T-helper 2 cell (primary cell): ENCODE measurements around the gene RASSF5.

Experiments used
- DNase-seq, 5 experiments: peaks; one replicate each; pipeline versions ENCODE4 v3.0.0 to v3.0.0-alpha.2; 2012 to 2022

Gene RASSF5

DNA sequence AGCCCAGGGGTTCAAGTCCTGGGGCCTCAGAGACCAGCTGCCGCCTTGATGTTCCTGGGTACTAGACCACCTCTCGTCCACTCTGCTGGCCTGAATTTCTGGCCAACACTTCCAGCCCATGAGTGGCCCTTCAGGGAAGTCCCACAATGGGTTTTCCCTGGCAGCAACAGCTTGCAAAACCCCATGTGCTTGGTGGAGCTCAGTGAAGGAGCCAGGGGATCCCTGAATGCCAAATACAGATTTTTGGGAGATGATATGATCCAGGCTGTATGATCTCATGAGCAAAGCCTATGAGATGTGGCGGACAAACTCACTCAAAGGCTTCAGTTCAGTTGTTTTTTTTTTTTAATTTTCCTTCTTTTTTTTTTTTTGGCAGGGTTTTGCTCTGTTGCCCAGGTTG, 9.6 kb upstream of the RASSF5 start:
- DNase-seq = no peak

DNA sequence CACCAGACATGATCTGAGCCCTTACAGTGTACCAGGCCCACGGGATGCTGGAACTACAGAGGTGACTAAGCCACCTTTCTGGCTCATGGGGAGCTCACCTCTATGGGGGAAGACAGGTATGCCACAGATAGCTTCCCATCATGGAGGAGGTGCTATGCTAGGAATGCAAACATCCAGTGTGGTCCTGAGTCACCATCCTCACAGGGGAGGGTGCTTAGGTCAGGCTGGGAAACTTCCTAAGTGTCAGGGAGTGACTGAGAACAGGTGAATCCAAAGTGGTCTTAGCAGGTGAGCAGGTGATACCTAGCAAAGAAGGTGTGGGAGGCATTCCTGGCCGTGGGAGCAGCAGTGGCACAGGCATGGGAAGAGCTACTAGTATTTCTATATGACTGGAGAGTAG, 8.6 kb upstream of the RASSF5 start:
- DNase-seq = no peak

DNA sequence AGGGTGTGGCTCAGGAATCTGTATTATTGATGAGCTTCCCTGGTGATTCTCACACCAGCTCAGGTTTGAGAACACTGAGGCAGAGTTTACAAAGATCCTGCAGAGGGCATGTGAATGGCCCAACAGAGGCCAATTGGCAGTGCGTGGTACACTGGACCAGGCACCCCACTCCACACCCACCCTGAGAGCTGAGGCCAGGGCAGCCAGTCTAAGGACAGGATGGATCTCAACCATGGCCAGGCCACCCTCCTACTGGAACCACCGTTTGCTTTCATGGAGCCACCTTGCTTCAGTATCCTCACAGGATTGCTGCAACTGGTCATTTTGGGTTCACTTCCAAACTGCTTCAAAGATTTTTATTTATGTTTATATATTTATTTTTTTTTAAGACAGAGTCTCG, 7.3 kb upstream of the RASSF5 start:
- DNase-seq = no peak

DNA sequence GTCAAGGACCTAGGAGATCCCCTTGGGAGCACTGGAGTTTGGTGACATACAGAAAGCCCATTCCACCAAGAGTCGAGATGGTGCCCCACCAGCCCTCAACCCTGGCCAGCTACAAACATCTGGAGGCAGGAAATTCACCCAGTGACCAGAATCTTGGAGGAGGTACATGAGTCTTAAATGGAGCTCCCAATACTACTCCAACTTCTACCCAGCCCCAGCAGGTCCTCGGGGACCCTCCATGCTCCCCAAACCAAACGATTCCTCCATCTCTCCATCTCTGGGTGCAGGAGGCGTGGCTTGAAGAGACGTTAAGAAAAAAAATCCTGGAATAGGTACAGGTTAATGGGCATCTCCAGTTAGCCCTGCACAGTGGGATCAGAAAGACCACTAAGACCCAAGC, 5.5 kb upstream of the RASSF5 start:
- no peak for DNase-seq

DNA sequence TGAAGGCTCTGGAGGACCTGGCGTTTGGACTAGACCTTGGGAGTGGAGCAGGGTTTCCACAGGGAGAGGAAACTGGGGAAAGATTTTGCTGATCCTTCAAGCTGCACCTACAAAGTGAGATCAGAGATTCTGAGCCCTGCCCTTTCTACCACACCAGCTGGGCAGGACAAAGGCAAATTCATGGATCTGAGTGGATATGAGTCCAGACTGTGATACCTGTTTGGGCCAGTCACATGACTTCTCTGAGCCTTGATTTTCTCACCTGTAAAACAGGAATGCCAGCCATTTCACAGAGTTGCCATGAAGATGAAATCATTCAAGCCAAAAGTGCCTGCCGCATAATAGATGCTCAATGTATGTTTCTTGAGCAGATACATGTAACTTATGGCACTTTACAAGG, 4.9 kb upstream of the RASSF5 start:
- DNase-seq = no peak

DNA sequence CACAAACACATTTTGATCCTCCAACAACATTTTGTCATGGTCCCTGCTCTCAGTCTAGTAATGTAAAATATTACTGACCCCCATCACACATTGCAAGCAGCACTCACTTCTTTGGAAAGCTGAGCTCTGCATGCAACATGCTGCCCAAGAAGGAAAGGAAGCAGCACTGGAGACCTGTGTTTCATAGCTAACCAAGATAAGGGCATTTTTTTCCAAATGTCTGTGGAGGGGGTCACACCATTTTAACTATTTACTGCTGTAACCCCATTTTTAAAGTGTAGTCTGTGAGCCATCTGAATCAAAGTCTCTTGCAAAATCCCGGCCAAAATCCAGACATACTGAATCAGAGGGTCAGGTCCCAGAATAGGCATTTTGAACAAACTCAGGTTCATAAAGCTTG, 4.5 kb upstream of the RASSF5 start:
- no peak for DNase-seq

DNA sequence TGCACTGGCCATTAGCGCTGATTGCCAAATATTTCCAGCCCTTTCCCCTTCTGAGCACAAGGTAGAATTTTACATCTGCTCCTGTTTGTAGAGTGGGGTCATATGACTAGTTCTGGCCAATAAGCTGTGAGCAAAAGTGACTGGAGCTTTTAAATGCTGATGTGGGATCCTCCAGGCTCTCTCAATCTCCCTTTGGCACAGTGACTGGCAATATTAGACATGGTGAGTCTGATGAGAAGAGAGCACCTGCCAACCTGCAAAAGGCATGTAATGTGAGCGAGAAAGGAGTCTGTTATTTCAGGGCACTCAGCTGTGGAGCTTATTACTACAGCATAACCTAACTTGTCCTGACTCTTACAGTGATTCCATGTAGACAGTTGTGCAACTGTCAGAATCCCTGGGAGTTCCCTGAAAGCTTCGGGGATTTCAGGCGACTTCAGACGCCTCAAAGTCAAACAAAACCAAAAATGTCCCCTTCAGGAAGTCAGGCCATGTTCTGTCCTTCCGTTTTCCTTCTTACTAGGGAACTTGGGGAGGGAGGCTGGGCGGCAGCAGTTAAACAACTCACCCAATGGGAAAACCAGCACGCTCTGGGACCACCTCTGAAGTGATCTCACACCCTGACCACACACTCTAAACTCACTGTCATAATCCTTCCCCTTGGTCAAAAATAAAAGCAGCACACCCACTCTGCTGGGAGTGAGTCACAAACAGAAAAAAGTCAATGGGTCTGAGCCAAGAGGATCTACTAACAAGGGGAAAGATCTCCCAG, 3.6 kb upstream of the RASSF5 start:
- DNase-seq = peak in 3 of 5 experiments; percentile 17 to 22 (median 18)

DNA sequence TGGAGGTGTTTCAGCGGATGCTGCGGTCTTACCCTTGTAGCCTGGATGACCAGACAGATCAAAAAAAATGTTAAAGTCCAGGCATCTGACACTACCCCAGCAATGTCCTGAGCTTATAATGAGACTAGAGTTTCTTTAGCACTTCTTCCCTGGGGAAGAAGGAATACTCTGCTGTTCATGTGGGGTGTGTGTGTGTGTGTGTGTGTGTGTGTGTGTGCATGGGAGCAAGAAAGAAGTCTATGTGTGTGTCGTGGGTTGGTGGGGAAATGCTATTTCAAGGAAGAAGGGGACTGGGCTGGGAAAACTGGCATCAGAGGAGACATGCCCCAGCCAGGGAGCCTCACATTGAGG, 3.0 kb upstream of the RASSF5 start:
- no peak for DNase-seq

DNA sequence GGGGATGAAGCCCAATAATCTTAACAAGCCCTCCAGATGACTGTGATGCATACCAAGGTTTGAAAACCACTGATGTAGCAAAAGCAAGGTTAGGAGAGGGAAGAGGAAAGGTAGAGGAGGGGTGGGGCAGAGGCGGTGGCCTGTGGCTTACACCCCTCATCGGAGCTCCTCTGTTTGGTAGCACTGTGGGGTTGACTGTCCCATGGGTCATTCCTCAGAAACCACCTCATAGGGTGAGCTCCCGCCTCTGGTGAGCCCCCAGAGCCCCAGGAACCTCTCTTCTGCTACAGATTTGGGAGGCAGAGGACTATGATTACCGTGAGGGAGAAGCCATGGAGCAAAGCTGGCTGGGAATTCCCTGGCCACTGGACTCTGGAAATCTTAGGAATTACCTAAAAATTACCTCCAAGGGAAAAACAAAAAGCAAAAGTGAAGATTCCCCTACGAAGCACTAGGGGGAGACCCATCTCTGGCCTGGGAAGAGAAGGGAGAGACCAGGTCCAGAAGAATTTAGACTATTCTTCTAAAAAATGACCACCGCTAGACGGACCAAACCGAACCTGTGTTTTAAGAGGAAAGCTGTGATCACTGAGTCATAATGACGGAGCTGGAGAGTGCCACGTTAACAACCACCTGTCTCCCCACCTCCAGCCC, 1.5 kb upstream of the RASSF5 start:
- DNase-seq = no peak

DNA sequence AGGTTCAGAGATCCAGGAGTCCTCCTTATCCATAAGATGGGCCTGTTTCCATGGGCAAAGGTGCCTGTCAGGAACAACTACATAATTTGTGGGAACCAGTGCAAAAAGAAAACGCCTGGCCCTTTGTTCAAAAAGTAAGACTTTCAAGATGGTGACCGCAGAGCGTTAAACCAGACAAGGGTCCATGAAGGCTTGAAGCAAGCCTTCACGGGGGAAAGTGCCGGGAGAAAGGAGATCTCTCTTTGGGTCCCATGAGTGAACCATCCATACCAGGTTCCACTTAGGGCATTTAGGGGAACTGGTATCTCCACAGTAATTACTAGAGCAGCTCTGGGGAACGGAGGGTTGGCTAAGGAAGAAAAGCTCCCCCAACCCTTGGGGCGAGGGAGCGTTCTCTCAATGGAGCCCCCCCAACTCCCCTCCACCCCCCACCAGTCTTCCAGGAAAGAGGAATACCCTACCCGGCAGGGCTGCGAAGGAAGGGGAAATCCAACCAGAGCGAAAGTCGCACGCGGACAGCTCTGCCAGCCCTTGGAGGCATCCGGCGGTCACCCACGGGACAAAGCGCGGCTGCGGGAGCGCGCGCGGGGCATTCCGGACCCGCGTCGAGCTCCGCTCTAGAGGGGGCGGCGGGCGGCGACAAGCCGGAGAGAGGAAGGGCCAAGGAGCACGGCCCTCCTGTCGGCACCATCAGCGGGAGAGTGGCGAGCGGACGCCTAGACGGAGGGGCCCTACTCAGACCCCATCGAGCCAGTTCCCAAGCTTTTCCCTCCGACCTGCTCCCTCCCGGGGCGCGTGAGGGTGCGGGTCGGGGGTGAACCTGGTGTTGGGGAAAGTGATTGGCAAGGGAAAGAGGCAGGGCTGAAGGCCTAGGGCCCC, 687 bp upstream of the RASSF5 start:
- DNase-seq = peak in 1 of 5 experiments; percentile 11

DNA sequence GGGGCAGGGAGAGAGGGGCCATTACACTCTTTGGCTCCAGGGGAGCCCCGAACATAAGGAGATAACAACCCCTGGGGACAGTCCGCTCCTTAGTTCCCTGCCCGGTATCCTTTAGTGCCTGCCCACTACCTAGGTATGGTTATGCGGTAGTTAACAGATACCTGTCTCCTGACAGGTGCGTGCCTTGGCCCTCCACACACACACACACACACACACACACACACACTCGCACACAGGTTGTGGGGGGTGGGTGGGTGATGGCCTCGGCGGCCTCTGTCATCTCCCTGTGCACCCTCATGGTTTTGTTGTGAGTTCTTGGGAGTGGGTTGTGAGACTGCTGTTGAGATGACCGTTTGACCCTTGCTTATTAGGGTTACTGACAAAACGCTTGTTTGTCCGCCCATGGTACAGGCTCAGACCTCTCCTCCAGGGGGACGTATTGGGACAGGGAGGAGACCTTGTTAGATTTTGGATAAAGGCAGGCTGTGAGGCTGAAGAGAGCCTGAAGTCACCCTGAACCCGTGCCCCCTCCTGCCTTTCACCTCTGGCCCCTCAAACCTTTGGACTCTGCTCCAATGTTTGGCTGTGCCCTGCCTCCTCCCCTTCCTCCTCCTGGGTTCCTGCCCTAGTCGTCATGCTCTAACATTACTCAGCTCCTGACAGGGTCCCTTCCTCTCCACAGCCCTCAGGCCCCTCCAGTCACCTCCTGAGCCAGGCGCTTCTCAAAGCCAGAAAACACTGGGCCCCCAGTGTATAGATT, 979 bp downstream of the RASSF5 start:
- DNase-seq = no peak

DNA sequence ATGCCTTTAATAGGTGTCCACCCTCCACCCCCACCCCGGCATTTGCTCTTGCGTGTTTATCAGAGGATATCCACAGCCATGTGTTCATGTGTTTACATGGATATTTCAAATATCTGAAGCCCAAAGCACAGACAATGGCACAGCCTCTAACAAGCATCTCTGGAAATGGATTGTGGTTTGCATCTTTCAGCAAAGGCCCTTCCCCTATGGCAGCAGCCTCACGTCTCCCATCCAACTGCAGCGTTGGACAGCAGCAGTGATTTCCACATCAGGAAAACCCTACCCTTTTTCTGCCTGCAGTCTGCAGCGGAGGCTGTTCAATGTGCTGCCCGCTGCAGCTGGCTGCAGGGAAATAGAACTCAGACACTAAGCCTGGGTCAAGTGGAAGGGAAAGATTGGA, 1.6 kb downstream of the RASSF5 start:
- no peak for DNase-seq

DNA sequence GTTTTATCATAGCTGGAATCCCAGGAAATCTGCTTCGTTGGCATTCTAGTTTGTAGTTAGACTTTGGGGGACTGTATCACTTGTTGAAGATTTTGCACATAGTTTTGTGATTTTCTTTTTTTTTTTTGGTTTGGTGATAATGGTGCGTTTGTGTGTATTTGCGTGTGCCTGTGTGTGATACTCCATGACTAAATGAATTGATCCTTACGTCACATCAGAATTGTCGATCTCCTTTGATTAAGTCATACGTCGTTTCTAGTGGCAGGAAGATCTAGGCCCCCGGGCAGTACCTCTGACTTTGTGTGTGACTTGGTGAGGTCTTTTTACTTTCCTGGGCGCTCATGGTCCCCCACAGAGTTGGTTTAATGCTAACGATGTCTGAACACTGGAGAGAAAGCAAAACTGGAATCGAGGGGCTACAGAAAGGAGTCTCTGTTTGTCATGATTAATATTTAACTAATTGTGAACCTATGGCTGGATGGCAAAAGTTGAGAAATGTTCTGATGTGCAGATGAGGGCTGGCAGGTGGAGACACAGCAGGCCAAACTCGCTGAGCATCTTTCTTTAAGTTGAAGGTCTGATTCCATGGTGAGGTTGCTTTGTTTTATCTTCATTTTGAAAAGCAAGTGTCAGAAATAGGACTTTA, 2.4 kb downstream of the RASSF5 start:
- no peak for DNase-seq

DNA sequence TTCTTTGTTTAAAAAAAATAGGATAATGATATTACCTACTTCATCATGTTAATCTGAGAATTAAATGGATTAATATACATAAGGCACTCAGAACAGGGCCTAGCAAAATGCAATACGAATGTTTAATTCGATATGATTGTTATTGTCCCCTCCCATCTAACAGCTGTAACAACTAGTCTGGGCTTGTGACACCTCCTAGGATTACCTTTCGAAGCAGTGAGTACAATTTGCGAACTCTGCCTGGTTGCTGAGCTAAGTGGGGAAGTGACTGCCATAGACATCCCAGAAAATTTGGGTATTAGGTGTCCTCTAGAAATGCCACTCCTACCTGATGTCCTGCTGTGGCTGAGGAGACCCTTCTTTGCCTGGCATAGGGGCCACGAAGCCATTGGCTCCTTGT, 3.0 kb downstream of the RASSF5 start:
- no peak for DNase-seq

DNA sequence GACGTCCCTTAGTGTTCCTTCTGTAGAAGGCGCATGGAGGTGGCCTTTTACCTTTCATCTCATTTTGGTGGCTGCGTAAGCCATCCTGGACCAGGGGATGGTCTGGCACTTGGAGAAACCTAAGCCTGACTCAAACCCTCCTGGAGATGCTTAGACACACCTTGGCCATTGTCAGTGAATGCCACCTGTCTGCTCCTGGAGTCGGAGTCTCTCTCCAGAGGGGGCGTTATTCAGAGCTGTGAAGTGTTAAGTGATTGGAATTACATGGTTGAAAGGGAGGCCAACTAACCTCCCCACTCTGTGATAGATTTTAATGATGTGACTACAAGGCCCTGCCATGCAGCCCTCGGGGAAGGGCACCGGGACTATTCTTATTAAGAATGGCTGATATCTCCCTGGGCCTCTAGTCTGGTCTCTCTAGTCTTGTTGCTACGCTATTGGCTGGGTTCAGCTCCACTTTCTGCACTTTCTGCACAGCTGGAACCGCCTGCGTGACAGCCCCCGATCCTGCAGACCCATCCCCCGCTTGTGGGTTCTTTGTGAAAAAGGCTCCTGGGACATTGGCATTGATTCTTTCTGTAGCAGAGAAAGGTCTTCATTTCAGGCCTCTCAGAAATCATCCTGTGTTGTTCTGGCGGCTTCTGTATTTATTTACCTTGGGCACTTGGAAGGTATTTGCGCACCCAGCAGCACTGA, 4.2 kb downstream of the RASSF5 start:
- no peak for DNase-seq

DNA sequence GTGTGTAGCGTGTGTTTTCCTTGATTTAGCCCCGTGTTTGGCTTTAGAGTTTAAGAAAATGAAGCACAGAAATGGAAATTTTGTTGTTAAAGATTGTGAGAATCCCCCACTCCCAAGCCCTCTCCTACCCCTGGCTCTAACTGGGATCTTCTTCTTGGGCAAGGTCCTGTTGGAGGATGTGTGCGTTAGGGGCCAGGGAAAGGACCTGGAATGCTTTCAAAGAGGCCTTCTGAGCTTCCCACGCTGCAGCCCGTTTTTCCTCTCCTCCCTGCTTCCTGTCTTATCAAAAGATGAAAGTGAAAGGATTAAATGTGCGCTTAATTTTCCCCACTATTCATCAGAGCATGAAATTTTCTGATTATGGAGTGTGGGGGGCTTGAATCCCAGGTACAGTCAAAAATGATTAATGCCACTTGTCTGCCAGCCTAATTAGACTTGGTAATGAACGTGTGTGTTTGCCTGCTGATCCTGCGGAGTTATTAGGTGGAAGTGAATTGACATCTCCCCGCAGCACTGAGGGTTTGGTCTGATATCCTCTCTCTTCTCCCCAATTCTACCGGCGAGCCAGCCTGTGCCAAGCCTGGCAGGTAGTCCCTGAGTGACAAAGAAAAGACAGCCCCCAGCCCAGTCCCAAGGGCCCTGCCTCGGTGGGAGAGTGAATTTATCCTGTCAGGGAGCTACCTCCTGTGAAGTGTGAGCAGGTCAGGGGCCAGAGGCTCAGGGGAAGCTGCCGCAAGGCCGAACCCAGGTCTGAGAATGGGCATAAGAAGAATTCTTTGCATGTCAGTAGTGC, 4.9 kb downstream of the RASSF5 start:
- DNase-seq = no peak

DNA sequence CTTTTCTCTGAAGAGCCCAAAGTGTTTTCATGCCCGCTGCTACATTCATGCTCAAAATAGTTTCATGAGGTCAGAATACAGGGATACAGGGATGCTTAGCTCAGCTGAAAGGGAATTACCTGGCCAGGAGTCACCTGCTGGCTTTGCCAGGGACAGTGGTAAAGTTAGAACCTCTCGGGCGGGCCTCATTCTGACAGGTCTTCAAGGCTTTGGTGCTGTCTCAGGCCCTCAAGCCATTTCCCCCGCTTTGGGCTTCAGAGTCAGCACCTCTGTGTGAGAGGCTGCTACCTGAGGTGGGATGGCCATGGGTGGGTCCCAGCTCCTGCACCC, 5.5 kb downstream of the RASSF5 start:
- no peak for DNase-seq

DNA sequence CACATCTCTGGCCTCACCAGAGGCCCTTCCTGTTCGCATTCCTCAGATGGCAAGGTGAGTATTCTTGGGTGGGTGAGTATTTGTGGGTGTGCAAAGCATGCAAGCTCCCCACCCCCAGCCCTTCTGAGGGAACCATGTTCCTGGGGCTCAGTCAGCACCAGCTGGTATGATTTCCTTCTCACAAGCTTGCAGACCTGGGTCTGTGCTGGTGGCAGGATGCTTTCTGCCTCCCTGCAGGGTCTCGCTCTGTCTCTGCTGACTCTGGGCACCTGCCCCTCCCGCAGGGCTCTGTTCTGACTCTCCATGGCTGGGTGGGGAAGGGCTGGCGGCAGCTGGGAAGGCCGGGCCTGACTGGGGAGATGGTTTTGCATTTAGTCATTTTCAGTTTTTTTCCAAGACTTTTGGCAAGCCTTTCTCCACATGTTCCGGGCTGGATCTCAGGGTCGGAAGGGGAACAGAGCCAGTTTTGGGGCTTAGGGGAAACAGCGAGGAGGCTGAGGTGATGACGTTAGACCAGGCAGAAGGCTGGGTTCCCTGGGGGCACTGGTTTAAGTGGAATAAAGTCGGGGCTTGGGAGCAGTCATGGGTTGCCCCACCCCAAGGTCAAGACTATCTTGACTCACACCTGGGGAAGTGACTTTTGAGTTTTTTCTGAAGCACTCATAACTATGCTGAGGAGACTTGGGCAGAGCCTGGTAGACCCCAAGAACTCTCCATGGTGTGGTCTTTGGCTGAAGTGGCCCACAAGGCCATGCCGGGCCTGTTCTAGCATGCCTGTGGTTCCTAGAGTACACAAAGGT, 6.2 kb downstream of the RASSF5 start:
- no peak for DNase-seq

DNA sequence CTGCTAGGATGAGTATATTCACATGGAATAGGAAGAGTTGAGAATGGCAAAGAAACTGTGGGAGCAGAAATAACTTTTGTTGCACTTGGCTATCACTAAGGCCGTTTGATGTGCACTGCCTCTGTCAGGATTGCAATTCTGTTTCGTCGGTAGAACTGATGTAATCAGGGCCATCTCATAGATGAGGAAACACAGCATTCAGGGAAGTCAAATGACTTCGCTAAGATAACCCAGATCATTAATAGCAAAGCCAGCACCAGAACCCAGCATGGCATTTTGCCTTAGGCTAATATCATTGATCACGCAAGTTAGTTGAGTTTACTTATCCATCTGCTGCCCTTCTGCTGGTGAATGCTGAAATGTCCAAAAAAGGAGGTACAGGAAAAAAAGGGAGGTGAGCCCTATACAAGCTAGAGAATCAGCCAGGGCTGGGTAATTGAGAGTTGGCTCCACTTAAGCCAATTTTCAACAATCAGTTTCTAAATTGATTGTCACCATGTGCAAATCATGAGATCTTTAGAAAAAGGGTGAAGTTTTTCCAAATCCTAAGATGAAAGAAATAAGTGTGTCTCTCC, 7.6 kb downstream of the RASSF5 start:
- no peak for DNase-seq

DNA sequence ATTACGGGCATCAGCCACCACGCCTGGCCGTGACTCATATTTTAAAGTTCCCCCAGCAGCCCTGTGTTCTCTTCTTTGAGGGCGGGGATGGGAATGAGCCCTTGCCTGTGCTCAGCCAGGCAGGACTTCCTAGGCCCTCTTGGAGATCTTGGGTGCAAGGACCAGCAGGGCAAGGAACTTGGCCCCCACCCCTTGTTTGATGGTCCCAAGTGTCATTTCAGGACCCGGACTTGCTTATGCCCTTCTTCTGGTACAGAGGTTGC, 9.3 kb downstream of the RASSF5 start:
- DNase-seq = no peak
